HG03442 (cell line): ENCODE results near the gene UBE3C.
A peak's percentile ranks its signal among the peaks of the same experiment; 100 is the strongest.
"Not testable (repeated sequence)": the region's sequence is repeated elsewhere in the genome, so short reads cannot be mapped to it uniquely, and the experiment has no call there.

Experiments
- ATAC-seq: cut with Tn5 transposase; IDR thresholded peaks from one replicate; pipeline ENCODE4 v1.9.1; 2021; ENCODE audit warnings: mild to moderate bottlenecking, moderate library complexity; ENCODE audit not compliant: unreplicated experiment

The UBE3C gene

DNA sequence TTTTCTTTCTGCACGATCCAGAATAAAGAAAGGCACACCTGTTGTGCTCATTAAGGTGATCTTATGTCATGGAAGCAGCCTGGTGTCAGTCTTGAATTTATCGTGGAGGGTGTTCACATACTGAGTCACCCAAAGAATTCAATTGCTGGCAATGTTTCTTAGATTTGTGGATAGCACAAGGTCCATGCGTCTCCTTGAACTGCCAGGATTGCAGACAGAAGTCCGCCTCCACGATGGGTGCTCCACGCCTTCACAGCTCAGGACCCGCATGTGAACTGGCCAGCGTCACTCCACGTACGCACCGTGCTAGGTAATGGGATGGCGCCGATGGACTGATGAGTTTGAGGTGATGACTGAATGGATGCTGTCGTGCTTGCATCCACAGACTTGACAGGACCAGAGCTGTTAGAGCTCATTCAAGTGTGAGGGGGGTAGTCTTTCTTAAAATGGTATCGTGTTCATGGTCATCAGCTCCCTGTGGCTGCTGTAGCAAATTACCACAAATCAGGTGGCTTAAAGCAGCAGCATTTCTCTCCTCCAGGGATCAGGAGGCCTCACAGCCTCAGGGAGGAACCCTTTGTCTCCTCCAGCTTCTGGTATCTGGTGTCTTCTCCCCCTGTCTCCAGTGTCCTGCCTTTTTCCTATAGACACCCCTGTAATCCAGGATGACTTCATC lies 132.7 kb downstream of the UBE3C start:
- ATAC-seq = no peak

DNA sequence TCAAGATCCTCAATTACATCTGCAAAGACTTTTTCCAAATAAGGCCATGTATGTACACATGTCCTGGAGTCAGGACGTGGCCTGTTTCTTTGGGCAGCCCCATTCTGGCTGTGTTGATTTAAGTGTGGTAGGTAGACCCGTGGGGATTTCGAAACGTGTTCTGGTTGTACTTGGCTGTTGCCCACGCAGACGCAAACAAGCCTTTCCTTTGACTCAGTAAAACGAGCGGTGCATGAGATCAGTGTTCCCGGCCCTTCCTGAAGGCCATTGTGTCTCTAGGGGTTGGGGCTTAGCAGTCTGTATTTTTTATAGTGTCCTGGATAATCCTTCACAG lies 133.2 kb downstream of the UBE3C start:
- ATAC-seq = no peak

DNA sequence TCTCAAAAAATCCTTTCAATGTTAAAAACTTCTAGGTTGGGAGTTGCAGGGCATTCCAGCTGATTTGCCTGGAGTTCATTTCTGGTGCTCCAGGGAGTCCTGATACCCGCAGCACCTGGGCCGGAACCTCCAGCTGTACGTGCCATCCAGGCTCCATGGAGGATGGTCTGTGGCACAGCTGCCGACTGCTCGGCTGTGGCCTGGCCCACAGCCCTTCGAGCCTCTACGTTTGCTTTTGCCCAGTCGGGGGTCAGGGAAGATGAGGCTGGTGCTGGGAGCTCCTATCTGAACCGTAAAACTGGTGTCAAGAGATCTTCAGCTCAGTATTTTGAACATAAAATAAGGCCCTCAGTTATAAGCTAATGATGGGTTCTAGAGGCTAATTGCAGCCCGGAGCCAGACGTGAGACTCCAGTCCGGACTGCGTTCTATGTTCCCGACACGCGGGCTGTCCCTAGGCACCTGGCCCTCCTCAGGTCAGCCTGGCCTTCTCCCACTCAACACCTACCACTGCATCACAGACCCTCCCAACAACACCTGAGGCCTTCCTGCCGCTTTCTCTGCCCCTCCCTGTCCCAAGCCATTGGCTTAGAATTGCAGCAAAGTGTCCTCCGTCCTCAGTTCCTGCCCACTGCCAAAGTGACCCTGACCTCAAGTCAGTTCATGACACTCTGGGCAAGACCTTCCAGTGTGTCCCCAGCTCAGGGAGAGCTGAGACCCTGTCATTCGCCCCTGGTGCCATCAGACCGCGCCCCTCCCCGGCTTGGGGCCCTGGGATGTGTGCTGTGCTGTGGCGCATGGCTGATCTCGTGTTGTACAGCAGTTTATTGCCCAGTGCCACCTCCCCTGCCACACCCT lies 133.9 kb downstream of the UBE3C start:
- no peak for ATAC-seq

DNA sequence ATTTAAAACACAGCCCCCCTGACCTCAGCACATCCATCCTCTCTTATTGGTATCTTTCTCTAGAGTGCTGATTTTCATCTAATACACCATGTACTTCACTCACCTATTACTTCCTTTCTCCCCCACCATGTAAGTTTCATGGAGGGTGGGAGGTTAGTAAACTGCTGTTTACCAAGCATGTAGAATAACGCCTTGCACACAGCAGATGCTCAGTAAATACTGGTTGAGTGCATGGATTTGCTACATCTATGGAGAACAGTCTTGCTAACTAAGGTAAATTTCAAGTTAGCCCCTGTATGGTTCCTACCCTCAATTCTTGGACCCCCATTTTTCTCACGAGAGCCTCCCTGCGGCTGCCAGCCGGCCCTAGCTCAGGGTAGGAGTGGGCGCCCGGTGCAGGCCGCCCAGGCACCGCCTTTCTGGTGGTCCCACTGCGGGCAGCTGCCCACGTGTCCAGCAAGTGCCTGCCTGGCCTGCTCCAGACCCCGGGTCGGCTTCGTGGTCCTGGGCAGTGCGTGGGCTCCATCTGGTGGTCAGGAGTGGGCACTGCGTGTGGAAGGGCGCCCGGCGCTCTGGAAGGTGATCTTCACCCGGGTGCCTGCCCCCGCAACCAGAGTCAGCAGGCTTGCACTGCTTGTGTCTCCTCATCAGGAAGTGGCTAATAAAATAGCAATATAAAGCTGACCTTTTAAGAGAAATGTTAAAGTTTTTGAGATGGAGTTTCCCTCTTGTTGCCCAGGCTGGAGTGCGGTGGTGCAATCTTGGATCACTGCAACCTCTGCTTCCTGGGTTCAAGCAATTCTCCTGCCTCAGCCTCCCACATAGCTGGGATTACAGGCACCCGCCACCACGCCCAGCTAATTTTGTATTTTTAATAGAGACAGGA lies 134.7 kb downstream of the UBE3C start:
- ATAC-seq = peak; percentile 67

DNA sequence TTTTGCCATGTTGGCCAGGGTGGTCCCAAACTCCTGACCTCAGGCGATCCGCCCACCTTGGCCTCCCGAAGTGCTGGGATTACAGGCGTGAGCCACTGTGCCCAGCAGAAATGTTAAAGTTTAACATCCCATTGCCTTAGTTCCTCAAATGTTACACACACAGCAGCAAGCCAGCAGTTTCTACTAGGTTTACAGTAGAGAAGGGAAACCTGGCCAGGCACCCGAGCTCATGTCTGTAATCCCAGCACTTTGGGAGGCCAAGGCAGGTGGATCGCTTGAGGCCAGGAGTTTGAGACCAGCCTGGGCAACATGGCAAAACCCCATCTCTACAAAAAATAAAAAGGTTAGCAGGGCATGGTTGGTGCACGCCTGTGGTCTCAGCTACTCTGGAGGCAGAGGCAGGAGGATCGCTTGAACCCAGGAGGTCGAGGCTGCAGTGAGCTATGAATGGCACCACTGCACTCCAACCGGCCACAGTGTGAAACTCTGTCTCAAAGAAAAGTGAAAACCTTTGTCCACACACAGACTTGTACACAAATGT lies 135.4 kb downstream of the UBE3C start:
- ATAC-seq = not testable (repeated sequence)

DNA sequence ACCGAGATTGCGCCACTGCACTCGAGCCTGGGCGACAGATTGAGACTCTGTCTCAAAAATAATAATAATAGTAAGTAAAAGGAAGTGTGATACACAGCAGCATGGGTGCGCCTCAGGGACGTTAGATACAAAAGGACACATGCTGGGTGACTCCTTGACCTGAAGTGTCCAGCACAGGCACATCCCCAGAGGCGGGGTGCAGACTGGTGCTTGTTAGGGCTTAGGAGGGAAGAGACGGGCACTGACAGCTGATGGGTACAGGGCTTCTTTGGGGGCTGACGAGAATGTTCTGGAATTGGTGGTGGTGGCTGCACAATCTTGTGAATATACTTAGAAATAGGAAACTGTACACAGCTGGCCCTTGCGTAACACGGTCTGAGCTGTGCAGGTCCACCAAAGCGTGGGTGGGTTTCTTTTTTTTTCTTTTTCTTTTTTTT lies 136.3 kb downstream of the UBE3C start:
- ATAC-seq = no peak

DNA sequence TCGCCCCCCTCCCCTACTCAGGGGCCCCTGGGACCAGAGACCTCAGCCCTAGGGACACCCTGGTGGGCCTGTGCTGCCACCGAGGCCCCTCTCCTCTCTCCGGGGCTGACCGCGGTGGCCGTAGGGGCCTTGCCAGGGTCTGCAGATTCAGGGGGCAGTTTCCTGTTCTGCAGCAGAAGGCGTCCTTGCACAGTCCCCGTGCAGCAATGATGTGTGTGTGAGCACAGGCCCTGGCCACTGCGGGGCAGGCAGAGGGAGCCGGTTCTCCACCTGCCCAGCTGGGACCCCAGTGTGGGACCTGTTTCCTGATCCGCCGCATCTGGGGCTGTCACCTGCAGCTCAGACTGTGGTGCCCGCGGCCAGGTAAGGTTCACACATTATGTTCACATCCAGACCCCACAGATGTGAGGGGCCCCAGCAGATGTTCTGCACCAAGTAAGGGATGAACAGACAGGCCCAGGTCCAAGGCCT lies 137.4 kb downstream of the UBE3C start:
- no peak for ATAC-seq

DNA sequence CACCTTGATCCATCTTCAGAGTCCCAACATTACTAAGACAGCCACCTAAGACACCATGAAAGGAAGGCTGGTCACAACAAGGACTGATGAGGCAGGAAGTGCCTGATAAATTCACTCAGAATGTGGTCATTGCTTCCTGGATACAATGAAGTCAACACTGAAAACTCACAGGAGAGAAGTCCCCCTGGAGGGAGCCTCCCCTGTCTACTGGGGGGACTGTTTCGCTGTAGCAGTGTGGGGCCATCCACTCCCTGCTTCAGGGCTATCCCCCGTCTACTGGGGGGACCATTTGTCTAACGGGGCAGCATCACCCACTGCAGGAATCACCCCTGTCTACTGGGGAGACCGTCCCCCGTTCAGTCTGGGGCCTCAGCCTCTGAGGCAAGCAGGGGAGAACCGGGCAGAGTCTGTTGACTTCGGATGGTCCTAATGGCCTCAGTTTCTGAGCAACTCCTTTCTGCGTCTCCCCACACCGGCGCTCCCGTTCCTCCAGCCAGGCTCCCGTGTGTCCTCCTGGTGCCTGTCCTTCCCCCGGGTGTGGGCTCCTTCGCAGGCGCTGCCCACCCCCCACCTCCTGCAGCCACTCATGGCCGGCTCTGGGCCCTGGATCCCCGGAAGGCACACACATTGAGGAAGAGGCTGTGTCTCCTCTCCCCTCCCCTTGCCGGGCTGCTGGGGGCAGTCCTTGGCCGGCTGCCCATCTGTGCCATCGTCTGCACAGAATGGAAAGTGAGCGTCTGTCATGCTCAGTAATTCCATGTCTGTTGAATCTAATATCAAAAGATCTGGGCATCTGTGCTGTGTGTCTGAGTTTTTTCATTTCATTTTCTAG lies 138.2 kb downstream of the UBE3C start:
- no peak for ATAC-seq

DNA sequence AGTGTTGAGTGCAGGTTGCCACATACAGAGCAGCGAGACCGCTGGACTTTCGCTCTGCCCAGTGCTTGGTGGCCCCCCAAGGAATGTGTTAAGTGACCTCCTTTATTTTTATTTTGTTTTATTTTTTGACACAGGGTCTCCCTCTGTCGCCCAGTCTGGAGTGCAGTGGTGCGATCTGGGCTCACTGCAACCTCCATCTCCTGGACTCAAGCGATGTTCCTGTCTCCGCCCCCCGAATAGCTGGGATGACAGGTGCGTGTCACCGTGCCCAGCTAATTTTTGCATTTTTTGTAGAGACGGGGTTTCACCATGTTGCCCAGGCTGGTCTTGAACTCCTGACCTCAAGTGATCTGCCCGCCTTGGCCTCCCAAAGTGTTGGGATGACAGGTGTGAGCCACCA lies 138.8 kb downstream of the UBE3C start:
- not testable (repeated sequence) for ATAC-seq

DNA sequence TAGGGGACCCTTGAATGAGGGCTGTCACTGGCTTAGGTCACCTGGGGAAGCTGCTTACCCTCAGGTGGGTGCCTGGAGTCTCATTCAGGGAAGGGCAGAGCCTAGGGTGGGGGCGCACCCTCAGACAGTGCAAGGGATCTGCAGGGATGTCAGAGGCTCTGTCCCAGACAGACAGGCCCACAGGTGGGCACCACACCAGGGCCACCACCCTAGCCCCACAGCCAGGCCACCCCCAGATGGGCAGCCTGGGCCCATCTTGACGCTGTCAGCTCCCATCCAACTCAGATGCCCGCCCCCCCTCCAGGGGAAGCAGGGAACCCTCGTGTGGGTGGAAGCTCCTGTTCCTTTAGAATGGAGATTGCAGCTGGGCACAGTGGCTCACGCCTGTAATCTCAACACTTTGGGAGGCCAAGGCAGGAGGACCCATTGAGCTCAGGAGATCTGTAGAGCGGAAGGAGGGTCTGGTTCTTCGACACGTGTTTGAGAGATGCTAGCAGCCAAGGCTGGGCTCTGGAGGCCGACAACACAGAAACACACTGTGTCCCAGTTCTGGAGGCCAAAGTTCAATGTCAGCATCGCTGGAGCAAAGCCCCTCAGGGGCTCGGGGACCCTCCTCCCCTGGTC lies 139.6 kb downstream of the UBE3C start:
- ATAC-seq = no peak

DNA sequence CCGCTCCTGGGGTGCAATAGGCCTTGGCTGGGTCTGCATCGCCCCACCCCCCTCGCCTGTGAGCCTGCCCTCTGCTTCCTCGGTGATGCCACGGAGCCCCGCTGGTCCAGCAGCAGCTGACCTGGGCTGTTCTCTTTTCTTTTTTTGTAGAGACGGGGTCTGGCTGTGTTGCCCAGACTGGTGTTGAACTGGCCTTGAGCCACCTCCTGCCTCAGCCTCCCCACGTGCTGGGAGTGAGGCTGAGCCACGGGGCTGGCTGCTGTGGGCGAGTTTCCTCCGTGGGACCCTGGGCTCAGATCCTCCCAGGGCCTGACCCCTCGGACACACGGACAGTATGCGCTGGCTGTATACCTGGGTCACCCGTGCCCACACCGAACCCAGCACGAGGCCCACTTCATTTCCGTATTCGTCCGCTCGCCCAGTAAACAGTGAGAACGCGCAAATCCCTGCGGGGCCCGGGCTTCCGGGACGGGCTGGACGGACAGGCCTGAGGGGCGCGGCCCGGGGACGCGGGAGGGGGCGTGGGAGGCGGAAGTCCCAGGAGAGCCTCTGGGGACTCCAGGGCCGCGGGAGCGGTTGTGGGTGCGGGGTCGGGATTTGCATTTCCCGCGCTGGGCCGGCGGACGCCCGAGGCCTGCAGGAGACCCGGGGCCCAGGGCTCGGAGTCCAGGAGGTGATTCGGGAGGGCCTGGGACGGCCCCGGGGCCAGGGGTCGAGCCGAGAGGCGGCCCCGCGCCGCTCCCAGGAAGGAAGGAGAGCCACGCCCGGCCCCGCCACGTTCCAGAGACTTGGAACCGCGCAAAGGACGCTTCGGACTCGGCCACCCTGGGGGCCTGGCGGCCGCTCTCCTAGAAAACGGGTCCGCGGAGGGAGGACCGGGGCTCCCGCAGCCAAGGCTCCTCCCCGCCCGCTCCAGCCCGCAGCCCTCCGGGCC lies 140.3 kb downstream of the UBE3C start:
- peak; percentile 66 for ATAC-seq

DNA sequence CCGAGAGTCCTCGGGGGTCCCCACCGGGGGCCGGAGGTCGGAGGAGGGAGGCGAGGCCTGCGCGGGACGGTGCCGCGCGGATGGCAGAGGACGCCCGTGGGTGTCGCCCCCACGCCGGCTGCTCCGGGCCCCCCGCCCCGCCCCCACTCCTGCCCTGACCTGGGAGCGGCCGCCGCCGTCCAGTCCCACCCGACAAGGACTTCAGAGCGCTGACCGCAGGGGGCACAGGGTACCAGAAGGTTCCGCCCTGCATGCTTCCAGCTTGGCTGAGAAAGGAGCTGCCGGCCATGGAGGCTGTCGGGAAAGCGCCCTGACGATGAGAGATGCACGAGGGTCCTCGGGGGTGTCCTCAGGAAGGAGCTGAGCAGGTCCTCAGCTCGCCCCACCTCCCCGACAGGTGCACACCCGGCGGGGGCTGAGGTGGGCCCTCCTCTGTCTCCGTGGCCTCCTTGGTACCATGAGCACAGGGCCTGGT lies 141.1 kb downstream of the UBE3C start:
- no peak for ATAC-seq

DNA sequence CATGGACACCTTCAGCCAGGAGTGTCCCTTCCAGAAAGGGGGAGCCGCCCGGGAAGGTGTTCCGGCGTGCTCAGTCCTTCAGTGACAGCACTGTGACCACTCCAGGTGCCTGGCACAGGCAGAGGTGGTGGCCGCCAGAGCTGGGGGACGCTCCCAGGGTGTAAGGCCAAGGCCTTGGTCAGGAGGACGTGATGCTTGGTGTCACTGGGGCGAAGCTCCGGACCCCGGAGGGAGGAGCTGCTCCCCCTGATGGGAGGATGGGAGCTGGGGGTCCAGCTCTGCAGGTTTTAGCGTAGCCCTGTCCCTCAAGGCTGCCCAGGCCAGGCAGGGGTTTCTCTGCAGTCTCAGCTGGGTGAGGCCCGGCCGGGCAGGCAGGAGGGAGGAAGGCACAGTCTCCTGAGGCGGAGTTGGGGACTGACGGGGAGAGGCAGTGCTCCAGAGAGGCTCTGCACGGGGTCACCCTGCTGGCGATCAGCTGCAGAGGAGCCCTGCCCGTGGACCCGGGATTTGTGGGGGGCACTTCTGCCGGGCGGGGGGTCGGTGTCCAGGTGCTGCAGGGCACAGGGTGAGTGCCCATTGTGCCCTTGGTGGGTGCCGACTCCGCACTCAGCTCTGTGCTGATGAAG lies 141.6 kb downstream of the UBE3C start:
- no peak for ATAC-seq

DNA sequence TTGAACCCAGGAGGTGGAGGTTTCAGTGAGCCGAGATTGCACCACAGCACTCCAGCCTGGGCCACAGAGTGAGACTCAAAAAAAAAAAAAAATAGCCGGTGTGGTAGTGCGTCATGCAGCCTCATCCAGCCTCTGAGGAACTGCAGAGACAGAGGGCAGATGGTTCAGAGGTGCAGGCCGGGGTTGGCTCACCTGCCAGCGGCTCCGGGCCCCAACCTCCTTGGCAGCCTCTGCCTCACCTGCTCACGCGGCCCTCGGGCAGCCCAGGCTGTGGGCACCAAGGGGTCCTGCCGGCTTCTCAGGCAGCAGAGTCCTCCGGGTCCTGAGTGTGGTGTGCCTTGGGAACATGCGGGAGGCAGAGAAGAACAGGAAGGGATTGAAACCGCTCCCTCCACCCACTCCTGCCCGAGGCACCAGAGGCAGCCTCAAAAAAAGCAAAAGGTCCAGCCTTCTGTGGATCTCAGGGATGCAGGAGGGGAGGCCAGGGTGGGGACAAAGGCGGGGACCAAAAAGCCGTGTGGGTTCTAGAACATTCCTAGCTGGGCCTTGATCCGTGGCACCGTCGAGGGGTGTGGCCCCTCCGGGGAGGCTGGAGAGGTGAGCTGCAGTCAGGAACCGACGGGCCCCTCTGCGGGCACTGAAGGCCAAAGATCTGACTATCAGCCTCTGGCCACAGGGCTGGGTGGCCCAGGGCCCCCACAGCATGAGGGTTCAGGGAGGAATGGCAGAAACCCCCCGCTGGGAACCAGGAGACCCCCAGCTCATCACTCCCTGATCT lies 142.7 kb downstream of the UBE3C start:
- no peak for ATAC-seq

DNA sequence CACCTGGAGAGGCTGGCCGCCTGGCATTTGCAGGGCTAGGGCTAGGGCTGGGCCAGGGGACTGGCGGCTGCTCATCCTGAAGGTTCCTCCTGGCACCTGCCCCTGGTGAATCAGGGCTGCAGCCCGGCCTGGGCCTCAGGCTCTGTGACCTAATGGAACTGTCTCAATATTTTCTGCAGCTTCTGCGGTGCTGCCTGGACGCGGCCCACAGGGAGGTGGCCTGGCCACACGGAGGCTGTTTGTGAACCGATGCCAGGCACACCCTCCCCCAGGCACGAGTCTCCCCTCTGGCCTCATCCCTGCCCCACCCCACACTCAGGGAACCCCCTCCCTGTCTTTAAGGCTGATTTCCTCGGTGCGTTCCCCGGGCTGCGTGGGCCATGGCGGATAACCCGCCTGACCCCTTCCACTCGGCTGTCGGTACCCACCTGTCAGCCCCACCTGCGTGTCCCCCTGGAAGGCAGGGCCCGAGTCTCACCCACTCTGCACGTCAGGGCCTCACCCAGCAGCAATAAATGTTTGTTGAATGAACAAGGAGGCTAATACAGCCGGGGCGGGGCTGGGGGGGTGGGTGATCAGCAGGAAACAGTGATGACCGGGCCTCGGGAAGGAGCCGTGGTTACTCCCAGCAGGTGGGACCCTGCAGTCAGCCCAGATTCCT lies 143.5 kb downstream of the UBE3C start:
- no peak for ATAC-seq

DNA sequence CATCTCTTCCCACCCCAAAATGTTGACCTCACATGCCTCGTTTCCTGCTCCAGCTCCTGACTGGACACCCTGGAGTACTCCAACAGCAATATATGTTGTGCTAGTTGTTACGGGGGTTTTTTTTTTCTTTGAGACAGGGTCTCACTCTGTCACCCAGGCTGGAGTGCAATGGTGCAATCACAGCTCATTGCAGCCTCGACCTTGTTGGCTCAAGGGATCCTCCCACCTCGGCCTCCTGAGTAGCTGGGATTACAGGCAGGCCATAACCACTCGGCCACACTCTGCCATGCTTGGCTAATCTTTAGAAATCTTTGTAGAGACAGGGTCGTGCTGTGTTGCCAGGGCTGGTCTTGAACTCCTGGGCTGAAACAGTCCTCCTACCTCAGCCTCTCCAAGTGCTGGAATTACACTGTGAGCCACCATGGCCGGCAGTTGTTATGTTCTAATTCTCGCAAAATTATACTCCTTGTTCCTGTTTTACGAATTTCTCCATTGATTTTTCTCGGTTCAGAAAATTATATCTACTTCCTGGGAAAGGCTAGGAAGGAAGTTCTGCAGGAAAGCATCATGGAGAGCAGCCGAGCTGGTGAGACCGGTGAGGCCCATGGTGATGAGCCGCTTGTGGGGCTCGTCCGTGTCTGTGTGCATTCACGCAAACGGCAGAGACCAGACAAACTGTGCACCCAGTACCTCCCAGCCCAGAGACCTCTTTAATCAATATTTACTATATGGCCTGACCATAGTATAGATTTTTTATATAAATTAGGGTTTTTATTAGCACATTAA lies 145.7 kb downstream of the UBE3C start:
- no peak for ATAC-seq
